GM12872 (cell line): ENCODE data around the gene ECHDC1.

Experiments used
- TF ChIP-seq, protein P1 (sequence below): IDR thresholded peaks from 3 replicates; pipeline ENCODE4 v1.5.1; 2011; ENCODE audit warnings: low read depth, mild to moderate bottlenecking, low read length, moderate library complexity; ENCODE audit not compliant: insufficient read depth

Gene ECHDC1

GRCh38 chr6:127338936-127339335, 4.5 kb downstream of the ECHDC1 start:
- TF ChIP-seq, protein P1, sequence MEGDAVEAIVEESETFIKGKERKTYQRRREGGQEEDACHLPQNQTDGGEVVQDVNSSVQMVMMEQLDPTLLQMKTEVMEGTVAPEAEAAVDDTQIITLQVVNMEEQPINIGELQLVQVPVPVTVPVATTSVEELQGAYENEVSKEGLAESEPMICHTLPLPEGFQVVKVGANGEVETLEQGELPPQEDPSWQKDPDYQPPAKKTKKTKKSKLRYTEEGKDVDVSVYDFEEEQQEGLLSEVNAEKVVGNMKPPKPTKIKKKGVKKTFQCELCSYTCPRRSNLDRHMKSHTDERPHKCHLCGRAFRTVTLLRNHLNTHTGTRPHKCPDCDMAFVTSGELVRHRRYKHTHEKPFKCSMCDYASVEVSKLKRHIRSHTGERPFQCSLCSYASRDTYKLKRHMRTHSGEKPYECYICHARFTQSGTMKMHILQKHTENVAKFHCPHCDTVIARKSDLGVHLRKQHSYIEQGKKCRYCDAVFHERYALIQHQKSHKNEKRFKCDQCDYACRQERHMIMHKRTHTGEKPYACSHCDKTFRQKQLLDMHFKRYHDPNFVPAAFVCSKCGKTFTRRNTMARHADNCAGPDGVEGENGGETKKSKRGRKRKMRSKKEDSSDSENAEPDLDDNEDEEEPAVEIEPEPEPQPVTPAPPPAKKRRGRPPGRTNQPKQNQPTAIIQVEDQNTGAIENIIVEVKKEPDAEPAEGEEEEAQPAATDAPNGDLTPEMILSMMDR, result no peak

GRCh38 chr6:127332383-127332961, 10.9 kb downstream of the ECHDC1 start:
- TF ChIP-seq, protein P1, result no peak

- TF ChIP-seq, protein P1, result no peak
Observed at GRCh38 chr6:127328043-127328609, 15.3 kb downstream of the ECHDC1 start.

- TF ChIP-seq, protein P1, result no peak
Observed at GRCh38 chr6:127319686-127320085, 23.7 kb downstream of the ECHDC1 start.

DNA sequence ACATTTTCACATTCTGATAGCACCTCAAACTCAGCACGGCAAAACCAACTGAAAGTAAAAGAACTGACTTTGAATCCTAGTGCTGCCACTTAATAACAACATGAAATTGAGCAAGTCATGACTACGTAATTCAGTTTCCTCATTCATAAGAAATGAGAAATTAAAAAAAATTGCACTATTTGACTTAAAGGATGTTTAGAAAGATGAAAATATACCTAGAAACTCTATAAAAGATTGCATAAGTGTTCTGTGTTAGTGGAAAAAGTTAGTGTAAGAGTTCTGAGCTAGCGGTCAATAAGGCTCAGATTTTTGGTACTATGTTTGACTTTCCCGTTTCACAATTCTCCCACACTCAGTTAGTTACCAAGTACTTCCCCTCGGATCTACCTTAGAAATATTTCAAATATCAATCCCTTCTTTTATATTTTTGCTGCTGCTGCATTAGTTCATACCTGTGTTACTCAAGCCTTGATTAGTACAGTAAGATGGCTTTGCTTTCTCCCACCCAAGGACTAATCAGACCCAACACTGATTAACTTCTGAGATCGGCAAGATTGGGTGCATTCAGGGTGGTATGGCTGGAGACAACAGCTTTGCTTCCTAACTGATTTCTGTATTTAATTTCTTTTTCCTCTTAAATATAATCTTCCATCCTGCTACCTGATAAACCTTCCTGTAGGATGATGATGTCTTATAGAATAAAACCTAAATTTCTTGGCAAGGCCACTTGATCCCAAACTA, 25.9 kb downstream of the ECHDC1 start:
- TF ChIP-seq, protein P1, result no peak

- TF ChIP-seq, protein P1, result no peak
Observed at GRCh38 chr6:127305741-127306140, 37.7 kb downstream of the ECHDC1 start.

DNA sequence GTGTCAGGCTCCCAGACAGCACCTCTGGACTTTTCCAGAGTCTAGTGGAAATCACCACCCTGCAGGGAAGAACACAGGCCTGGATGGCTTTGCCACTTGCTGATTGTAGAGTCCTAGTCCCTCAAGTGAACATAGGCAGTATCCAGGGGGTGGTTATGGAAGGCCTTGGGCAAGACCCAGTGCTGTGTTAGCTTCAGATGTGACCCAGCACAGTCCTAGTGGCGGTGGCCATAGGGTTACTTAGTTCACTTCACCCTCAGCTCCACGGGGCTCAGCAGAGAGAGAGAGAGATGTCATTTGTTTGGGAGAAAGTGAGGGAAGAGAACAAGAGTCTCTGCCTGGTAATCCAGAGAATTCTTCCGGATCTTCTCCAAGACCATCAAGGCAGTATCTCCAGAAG, 39.5 kb downstream of the ECHDC1 start:
- TF ChIP-seq, protein P1, result no peak
